Ureter (tissue), 1 donor: ENCODE results near the gene DCHS1. TPM values are rescaled to one million over a fixed set of nuclear protein-coding genes. Genes with fewer than 3 reads are reported as not detected.
A peak's percentile ranks its signal among the peaks of the same experiment; 100 is the strongest.

Experiments
- DNase-seq: peaks from one replicate; pipeline ENCODE4 v3.0.0-alpha.2; 2020; ENCODE audit warnings: low spot score
- total RNA-seq: library from RNA; stranded (reverse); gene quantifications from one replicate; pipeline ENCODE4 v1.2.4, GENCODE V29; 2023
- donor health status: DM: yes; HTN: yes; CAD: no.

DCHS1 gene
- total RNA-seq, 1 donor from 2014 or later = 26.0 TPM

DNA sequence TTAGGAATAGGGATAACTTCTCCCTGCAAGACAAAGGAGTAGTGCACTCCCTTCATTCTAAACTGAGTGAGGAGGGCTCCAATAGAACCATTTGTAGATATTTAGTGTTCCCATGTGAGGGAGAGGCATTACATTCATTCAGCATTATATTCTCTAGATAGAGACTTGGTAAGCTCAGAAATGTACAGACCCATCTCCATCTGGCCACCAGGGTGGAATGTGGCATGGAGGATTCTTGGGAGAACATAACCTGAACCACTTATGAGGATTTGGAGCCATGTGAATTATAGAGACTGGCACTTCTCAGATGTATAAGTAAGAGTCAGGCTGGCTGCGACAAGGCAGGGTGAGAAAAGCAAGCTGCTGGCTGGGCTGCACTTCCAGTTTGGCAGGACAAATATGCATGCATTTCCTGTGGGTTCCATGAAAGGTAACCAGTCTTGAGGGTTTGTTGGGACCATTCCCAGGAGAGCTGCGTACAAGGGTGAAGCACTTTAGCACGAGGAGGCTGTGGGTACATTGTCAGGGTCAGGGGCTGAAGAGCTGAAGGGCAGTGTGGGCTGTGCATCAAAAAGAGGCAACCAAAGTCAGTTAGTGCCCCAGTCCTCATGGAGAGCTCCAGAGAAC, 61.4 kb downstream of the DCHS1 start:
- no peak for DNase-seq

DNA sequence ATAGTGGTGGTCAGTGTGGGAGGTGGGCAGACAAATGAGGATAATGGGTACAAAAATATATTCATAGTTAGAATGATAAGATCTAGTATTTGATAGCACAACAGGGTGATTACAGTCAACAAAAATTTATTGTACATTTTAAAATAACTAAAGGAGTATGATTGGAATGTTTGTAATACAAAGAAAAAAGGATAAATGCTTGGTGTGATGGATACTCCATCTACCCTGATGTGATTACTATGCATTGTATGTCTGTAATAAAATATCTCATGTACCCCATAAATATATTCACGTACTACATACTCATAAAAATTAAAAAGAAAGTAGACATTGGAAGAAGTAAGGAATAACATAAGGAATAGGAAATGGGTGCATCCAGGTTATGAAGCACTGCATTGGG, 67.6 kb downstream of the DCHS1 start:
- DNase-seq = no peak

- no peak for DNase-seq
Observed at GRCh38 chr11:6587360-6587953, 68.2 kb downstream of the DCHS1 start.

DNA sequence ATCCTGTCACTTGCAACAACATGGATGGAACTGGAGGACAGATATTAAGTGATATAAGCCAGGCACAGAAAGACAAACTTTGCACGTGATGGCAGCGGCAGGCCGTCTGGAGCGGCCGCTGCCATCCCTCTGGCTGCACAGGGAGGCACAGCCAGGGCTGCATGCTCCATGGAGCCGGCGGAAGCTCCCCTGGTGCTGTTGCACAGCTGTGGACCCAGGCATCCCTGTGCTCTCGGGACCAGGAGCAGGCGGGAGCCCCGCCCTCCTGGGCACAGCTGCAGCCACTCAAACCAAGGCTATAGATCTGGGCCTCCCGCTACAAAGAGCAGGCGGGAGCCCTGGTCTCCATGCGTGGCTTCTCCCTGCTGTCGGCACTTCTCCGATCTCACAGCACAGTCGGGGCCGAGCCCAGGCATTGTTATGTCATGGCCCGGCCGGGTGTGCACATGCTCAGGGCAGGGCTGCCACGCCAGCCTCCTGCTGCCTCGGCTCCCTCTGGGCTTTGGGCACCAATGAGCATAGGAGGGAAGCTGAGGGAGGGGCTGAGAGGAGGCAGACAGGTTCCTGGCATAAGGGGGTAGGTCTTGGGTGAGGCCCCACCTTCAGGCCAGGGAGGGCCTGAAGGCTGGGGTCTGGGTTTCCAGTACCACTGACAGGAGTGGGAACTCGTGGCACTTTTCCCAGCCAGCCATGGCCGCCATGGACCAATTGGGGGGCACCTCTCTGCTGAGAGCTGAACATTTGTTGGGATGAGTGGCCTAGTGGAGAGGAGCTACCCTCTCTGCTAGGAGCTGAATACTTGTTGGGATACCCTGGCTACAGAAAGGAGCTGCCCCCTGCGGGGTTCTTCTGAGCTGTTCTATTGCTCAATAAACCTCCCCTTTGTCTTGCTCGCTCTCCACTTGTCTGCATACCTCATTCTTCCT, 68.9 kb downstream of the DCHS1 start:
- no peak for DNase-seq

DNA sequence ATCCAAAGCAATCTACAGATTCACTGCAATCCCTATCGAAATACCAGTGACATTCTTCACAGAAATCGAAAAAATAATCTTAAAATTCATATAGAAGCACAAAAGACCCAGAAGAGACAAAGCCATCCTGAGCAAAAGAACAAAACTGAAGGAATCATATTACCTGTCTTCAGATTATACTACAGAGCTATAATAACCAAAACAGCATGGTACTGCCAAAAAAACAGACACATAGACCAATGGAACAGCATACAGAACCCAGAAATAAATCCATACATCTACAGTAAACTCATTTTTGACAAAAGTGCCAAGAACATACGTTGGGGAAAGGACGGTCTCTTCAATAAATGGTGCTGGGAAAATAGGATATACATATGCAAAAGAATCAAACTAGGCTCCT, 71.1 kb downstream of the DCHS1 start:
- no peak for DNase-seq

DNA sequence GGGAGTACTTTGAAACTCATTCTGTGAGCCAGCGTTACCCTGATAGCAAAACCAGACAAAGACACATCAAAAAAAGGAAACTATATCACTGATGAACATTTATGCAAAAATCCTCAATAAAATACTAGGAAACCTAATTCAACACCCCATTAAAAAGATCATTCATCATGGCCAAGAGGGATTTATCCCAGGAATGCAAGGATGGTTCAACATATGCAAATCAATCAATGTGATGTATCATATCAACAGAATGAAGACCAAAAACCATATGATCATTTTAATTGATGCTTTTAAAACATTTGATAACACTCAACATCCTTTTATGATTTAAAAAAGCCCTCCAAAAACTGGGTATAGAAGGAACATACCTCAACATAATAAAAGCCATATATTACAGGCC, 72.0 kb downstream of the DCHS1 start:
- no peak for DNase-seq

DNA sequence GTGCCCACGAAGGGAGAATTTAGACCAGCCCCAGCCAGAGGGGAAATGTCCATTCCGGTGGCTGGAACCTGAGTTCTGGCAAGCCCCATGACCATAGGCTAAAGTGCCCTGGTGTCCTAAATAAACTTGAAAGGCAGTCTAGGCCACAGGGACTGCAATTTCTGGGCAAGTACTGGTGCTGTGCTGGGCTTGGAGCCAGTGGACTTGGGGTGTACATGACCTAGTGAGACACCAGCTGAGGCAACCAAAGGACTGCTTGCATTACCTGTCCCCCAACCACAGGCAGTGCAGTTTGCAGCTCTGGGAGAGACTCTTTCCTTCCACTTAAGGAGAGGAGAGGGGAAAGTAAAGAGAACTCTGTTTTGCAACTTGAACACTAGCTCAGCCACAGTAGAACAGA, 75.9 kb downstream of the DCHS1 start:
- no peak for DNase-seq

- no peak for DNase-seq
Observed at GRCh38 chr11:6578134-6578533, 77.5 kb downstream of the DCHS1 start.

GRCh38 chr11:6576471-6577373, 78.9 kb downstream of the DCHS1 start:
- DNase-seq = peak; percentile 70

- DNase-seq = no peak
Observed at GRCh38 chr11:6574816-6575715, 80.5 kb downstream of the DCHS1 start.

DNA sequence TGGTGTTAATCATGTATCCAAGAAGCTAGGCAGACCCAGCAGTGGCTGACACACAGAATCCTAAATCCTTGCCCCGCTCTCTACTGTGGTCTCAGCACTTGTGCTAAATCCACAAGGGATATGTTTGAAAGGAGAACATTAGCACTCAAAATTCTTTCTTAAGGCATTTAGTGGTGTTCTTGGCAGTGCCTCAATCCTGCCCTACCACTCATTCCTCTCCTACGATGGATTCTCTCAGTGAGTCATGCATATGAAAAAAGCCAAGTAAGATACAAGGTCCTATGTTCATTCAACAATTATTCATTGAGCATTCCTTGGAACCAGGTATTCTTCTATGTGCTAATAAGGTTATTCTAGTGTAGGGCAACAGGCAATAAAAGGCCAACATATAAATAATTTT, 83.4 kb downstream of the DCHS1 start:
- DNase-seq = no peak

- no peak for DNase-seq
Observed at GRCh38 chr11:6571434-6572008, 84.1 kb downstream of the DCHS1 start.

Other genes with a start within 250 kb of the DCHS1 start
- 24.9 TPM for gene APBB1, start 236.7 kb downstream of the DCHS1 start, total RNA-seq
- 1.2 TPM for gene HPX, start 214.8 kb downstream of the DCHS1 start, total RNA-seq
- 21.1 TPM for gene TRIM3, start 181.9 kb downstream of the DCHS1 start, total RNA-seq
- 49.3 TPM for gene ARFIP2, start 174.5 kb downstream of the DCHS1 start, total RNA-seq
- 48.3 TPM for gene TIMM10B, start 174.3 kb downstream of the DCHS1 start, total RNA-seq
- 24.2 TPM for gene DNHD1, start 158.5 kb downstream of the DCHS1 start, total RNA-seq
- 28.0 TPM for gene RRP8, start 52.2 kb downstream of the DCHS1 start, total RNA-seq
- gene ILK, start 52.0 kb downstream of the DCHS1 start, total RNA-seq = 192 TPM
- 176 TPM for gene TAF10, start 43.6 kb downstream of the DCHS1 start, total RNA-seq
- 60.0 TPM for gene TPP1, start 36.4 kb downstream of the DCHS1 start, total RNA-seq
- gene MRPL17, start 27.5 kb upstream of the DCHS1 start, total RNA-seq = 50.2 TPM
- gene OR2AG2, start 116.2 kb upstream of the DCHS1 start, total RNA-seq = 1.7 TPM
- gene OR2AG1, start 127.2 kb upstream of the DCHS1 start, total RNA-seq = not detected
- gene OR6A2, start 143.9 kb upstream of the DCHS1 start, total RNA-seq = 0.68 TPM
- not detected for gene OR10A5, start 189.9 kb upstream of the DCHS1 start, total RNA-seq
- not detected for gene OR10A2, start 207.2 kb upstream of the DCHS1 start, total RNA-seq
- gene OR10A4, start 220.8 kb upstream of the DCHS1 start, total RNA-seq = not detected
- gene OR2D2, start 236.7 kb upstream of the DCHS1 start, total RNA-seq = 1.0 TPM